Colonic mucosa (tissue), 4 donors: ENCODE data around the gene FHIT. TPM values are rescaled to one million over a fixed set of nuclear protein-coding genes. Genes with fewer than 3 reads are reported as not detected.

Experiments
- DNase-seq: peaks from one replicate; pipeline ENCODE4 v3.0.0-alpha.2; 2020
- H3K27ac ChIP-seq: fragments of 200-600 bp; one replicate; pipeline ENCODE4 v1.8.0; 2021
- H3K27me3 ChIP-seq: fragments of 200-600 bp; one replicate; pipeline ENCODE4 v1.8.0; 2021
- H3K36me3 ChIP-seq: fragments of 200-600 bp; one replicate; pipeline ENCODE4 v1.8.0; 2021
- H3K4me1 ChIP-seq: fragments of 200-600 bp; one replicate; pipeline ENCODE4 v1.8.0; 2021; ENCODE audit warnings: mild to moderate bottlenecking
- H3K4me3 ChIP-seq: fragments of 200-600 bp; one replicate; pipeline ENCODE4 v1.8.0; 2021
- H3K9ac ChIP-seq, 2 donors: one replicate each; pipeline ENCODE4 v1.7.0; 2013; ENCODE audit warnings: control low read depth in 2 of 2, low read depth in 2 of 2, low read length in 2 of 2
- H3K9me3 ChIP-seq: fragments of 200-600 bp; one replicate; pipeline ENCODE4 v1.8.0; 2021
- intact Hi-C: fragments of 100-400 bp; cut with DNase I; formaldehyde crosslinking; loops from one replicate; pipeline ENCODE4 v1.14.1; 2022
- total RNA-seq, 2 donors: library from RNA; stranded (reverse); fragmentation: NEBNext Ultra II Directional in 1 of 2; extraction: Animal tissue kit (Norgen Biotek cat#: 25700) in 1 of 2; gene quantifications; one replicate each; pipeline ENCODE4 v1.2.1, GENCODE V29; 2021
- TF ChIP-seq, protein P1 (sequence below): fragments of 200-600 bp; IDR thresholded peaks from one replicate; pipeline ENCODE4 v1.8.0; 2022; ENCODE audit warnings: antibody characterized with exemption, mild to moderate bottlenecking
- donor health status: healthy.
- donor health status: DM: no; HTN: no; CAD: no.
- donor health status: DM: no; HTN: no; CAD: no.

FHIT gene
- total RNA-seq, 2 donors from 2014 or later, result 7.7 to 9.4 TPM

- intact Hi-C loops, result no loop called here
- Histone ChIP-seq H3K27me3 (no peaks in the 10 kb centered on the region), H3K36me3 (no peaks in the 10 kb centered on the region), H3K4me3 (no peak overlapping the region), H3K9ac (no peak overlapping the region), H3K4me1 (no peaks in the 10 kb centered on the region), H3K27ac (no peak overlapping the region), H3K9me3 (no peaks in the 10 kb centered on the region)
- no peak for DNase-seq
- TF ChIP-seq, protein P1, sequence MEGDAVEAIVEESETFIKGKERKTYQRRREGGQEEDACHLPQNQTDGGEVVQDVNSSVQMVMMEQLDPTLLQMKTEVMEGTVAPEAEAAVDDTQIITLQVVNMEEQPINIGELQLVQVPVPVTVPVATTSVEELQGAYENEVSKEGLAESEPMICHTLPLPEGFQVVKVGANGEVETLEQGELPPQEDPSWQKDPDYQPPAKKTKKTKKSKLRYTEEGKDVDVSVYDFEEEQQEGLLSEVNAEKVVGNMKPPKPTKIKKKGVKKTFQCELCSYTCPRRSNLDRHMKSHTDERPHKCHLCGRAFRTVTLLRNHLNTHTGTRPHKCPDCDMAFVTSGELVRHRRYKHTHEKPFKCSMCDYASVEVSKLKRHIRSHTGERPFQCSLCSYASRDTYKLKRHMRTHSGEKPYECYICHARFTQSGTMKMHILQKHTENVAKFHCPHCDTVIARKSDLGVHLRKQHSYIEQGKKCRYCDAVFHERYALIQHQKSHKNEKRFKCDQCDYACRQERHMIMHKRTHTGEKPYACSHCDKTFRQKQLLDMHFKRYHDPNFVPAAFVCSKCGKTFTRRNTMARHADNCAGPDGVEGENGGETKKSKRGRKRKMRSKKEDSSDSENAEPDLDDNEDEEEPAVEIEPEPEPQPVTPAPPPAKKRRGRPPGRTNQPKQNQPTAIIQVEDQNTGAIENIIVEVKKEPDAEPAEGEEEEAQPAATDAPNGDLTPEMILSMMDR, result no peak
These were observed 695.4 kb downstream of the FHIT start for GRCh38 chr3:60555686-60556354.

GRCh38 chr3:60553144-60553543 is 698.1 kb downstream of the FHIT start:
- H3K4me1 ChIP-seq, result no peaks in the 10 kb centered on the region
- H3K9me3 ChIP-seq, result no peaks in the 10 kb centered on the region
- H3K9ac ChIP-seq, result no peak overlapping the region
- H3K27me3 ChIP-seq, result no peaks in the 10 kb centered on the region
- H3K4me3 ChIP-seq, result no peak overlapping the region
- TF ChIP-seq, protein P1, result no peak
- no peak overlapping the region for H3K27ac ChIP-seq
- no peak for DNase-seq
- intact Hi-C loops, result no loop called here
- H3K36me3 ChIP-seq, result no peaks in the 10 kb centered on the region

DNA sequence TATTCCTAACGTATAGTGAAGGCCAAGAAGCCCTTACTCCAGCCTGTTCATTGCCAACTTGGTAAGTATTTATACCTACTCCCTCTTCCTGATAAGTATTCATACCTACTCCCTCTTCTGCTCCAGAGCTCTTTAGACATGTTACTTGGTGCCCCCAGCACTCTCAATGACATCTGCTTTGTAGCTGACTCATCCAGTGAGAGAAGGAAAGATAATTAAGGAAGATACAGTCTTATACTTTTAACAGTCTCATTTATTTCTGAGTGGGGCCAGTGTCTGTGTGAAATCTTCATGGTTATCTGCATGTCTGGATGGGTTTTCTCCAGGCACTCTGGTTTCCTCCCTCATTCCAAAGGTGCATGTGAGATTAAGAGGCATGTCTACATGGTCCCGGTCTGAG is 698.7 kb downstream of the FHIT start:
- Histone ChIP-seq H3K9ac (no peak overlapping the region), H3K36me3 (no peaks in the 10 kb centered on the region), H3K9me3 (no peaks in the 10 kb centered on the region), H3K4me3 (no peak overlapping the region), H3K4me1 (no peaks in the 10 kb centered on the region), H3K27ac (no peak overlapping the region), H3K27me3 (no peaks in the 10 kb centered on the region)
- TF ChIP-seq, protein P1, result no peak
- no peak for DNase-seq
- intact Hi-C loops, result no loop called here

DNA sequence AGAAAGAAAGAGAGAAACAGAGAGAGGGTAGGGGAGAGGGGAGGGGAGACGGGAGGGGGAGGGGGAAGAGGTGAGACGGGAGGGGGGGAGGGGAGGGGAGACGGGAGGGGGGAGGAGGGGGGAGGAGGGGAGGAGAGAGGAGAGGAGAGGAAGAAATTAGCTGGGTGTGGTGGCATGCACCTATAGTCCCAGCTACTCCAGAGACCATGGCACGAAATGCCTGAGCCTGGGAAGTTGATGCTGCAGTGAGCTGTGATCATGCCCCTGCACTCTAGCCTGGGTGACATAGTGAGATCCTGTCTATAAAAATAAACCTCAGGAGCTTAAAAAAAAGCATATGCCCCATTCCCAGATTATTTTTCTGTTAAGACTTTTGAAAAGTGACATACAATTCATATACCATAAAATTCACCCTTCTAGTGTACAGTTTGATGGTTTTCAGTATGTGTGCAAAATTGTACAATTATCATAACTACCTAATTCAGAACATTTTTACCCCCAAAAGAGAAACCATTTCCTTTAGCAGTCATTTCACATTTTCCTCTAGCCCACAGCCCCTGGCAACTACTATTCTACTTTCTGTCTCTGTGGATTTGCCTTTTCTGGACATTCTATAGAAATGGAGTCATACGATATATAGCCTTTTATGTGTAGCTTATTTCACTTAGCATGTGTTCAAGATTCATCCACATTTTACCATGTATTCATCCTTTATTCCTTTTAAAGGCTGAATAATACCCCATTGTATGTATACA is 699.6 kb downstream of the FHIT start:
- intact Hi-C loops, result no loop called here
- H3K27ac ChIP-seq, result no peak overlapping the region
- no peak for DNase-seq
- no peaks in the 10 kb centered on the region for H3K36me3 ChIP-seq
- TF ChIP-seq, protein P1, result no peak
- no peaks in the 10 kb centered on the region for H3K27me3 ChIP-seq
- H3K4me3 ChIP-seq, result no peak overlapping the region
- no peaks in the 10 kb centered on the region for H3K9me3 ChIP-seq
- H3K9ac ChIP-seq, result no peak overlapping the region
- no peaks in the 10 kb centered on the region for H3K4me1 ChIP-seq

DNA sequence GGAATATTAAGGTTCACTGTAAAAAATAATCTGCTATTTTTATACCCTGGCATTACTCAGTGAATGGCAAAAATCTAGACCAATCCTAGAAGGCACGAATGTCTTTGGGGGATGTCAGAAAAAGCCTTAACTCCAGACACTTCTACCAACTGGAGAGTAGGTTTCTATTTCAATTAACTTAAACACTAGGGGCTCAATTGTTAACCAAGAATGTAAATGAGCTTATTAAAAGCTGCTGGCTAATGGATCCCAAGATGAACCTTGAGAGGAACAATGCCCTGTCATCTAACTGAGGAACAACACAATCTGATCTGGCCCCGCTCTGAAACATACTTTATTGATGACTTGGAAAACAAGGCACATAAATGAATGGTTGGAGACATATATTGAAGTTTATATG is 701.4 kb downstream of the FHIT start:
- intact Hi-C loops, result no loop called here
- no peaks in the 10 kb centered on the region for H3K36me3 ChIP-seq
- H3K27me3 ChIP-seq, result no peaks in the 10 kb centered on the region

More for the DNA sequence above, 701.4 kb downstream of the FHIT start:
- H3K27ac ChIP-seq, result no peak overlapping the region
- H3K9ac ChIP-seq, result no peak overlapping the region
- H3K4me3 ChIP-seq, result no peak overlapping the region
- TF ChIP-seq, protein P1, result no peak
- no peaks in the 10 kb centered on the region for H3K4me1 ChIP-seq
- no peak for DNase-seq
- H3K9me3 ChIP-seq, result no peaks in the 10 kb centered on the region
